SIG-M5 treated with dmso at 0.1 percent for 504 hours (cell line): ENCODE measurements around the gene DDX20.

ENCODE experiments used
- DNase-seq: peaks from one replicate; lab custom pipeline; 2025; ENCODE audit not compliant: unreplicated experiment; lab: John Stamatoyannopoulos, UW

Gene DDX20, protein sequence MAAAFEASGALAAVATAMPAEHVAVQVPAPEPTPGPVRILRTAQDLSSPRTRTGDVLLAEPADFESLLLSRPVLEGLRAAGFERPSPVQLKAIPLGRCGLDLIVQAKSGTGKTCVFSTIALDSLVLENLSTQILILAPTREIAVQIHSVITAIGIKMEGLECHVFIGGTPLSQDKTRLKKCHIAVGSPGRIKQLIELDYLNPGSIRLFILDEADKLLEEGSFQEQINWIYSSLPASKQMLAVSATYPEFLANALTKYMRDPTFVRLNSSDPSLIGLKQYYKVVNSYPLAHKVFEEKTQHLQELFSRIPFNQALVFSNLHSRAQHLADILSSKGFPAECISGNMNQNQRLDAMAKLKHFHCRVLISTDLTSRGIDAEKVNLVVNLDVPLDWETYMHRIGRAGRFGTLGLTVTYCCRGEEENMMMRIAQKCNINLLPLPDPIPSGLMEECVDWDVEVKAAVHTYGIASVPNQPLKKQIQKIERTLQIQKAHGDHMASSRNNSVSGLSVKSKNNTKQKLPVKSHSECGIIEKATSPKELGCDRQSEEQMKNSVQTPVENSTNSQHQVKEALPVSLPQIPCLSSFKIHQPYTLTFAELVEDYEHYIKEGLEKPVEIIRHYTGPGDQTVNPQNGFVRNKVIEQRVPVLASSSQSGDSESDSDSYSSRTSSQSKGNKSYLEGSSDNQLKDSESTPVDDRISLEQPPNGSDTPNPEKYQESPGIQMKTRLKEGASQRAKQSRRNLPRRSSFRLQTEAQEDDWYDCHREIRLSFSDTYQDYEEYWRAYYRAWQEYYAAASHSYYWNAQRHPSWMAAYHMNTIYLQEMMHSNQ

DNA sequence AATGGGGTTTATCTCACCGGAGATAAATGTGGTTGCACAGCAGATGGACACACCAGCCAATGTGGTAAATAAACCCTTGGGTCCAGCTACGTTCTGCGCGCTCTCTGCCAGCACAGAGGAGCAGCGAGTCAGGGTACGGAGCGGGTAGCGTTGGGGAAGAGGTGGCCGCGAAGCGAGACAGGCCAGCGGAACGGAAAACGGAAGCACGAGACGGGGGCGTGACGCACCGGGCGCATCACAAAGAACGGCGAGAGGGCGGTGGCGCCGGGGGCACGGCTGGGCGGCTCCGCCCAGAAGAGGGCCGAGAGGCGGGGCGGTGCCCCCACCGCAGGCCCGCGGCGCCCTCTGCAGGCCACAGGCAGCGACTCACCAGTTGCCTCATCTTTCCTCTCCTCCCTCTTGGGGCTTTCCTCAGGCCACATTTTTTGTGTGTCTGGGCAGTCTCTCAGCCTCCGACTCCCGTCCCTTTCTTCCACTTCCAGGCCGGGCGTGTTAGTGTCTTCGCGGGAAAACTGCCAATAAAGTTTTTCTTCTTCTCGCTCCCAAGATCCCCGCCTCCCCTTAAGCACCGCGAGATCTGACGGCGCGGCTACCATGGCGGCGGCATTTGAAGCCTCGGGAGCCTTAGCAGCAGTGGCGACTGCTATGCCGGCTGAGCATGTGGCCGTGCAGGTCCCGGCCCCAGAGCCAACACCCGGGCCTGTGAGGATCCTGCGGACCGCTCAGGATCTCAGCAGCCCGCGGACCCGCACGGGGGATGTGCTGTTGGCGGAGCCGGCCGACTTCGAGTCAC is at the start of gene DDX20:
DDX20 (plus strand) TSS at position 571 of the 793 bp plus-strand sequence; CDS start at position 595, 24 bp downstream.
- peak; percentile 93 for DNase-seq

DNA sequence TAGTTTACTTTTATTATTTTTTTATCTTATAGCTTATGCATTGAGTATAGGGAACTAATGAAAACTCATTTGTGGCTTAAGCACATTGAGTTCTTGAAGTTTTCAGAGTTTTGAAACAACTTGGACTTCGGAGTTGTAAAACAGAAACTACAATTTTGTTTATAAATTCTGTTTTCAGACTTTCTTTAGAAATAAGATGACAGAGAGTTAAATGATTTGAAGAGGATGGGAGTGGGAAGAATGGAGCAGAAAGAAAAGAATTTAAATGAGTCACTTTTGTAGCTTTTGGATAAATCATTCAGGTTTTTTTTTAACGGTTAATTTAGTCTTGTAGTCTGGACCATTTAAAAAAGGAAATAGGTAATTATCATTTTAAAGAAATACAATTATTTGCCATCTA is 48.8 kb upstream of the DDX20 start:
- DNase-seq: no peak

- no peak for DNase-seq
Measured at GRCh38 chr1:111707906-111708305, 47.8 kb upstream of the DDX20 start.

GRCh38 chr1:111709986-111710385 is 45.7 kb upstream of the DDX20 start:
- no peak for DNase-seq

DNA sequence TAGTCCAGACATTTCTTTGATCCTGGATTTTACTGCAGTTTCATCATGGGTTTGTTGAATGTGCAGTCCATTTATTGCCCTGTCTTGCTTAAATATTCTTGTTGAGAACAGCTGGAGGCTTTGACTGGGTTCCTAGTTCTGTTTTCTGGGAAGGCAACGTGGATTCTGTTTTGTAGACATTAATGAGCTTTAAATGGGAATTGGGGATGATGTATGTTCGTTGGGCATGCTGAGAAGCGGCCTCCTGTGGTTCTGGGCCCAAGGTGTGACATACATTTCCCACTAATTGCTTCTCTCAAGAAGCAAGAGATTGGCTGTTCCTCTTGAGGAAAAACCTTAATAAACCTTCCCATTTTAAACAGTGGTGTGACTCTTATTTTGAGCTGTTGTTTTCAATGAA is 39.4 kb upstream of the DDX20 start:
- DNase-seq: no peak

DNA sequence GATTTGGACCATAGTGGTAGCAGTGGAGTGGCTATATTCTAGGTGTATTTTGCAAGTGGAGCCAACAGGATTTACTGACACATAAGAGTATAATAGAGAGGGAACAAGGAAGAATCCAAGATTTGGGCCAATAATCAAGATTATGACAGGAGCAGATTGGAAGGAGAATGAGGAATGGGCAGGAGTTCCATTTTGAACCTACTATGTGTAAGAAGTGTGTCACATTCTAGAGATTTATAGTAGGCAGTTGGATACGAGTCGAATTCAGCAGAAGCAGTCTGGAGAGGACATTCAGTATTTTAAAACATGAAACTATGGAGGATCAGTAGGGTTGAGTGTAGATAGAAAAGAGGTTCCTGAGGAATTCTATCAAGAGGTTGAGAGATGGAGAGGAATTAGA is 38.3 kb upstream of the DDX20 start:
- no peak for DNase-seq

- DNase-seq: no peak
Measured at GRCh38 chr1:111719135-111719534, 36.6 kb upstream of the DDX20 start.

DNA sequence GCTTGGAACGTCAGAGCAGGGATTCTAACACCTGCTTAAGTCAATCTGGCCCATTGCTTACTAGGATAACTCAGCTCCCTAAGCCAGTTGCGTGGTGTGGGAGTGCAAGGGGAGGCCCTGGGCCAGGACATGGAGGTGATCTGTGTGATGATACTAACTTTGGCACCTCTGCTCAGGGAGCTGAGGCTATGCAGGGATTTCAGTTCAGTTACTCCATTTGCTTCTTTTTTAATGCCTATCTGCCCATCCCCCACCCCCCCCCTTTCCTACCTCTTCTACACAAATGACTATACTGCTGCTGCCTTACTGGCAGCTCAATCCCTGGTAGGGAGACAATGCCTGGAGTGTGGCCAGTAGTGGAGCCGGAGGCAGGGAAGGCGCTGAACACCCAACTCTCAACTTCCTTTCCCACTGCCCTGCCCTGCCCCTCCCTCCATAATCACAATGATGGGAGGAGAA is 36.0 kb upstream of the DDX20 start:
- DNase-seq: no peak

DNA sequence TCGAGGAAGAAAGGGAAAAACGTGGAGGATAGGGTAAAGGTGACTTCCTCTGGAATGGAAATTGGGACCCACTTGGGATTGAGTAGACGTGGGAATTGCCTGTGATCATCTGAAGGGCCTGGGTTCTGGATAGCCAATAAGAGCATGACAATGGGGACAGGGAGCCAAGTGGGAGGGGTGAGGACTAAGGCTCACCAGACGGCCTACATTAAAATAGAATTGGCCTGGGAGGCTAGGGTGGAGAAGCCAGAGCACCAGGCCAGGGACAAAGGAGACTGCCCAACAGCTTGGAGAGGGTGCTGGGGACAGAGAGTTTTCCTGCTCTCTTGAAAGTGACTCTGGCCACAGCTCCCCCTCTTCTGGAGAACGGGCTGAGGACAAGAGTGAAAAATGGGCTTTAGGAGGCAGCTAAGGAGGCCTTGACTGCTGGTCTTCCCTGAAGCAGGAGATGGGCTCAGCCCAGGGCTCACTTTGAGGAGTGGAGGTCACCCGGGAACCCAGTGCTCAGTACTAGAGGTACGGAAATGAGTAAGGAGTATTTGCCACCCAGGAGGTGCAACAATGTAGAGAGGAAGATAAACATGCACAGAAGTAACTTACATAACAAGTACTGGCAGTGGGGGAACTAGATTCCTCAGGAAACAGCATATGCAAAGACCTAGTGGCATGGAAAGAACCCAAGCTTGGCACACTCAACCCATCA is 35.3 kb upstream of the DDX20 start:
- peak; percentile 9 for DNase-seq

DNA sequence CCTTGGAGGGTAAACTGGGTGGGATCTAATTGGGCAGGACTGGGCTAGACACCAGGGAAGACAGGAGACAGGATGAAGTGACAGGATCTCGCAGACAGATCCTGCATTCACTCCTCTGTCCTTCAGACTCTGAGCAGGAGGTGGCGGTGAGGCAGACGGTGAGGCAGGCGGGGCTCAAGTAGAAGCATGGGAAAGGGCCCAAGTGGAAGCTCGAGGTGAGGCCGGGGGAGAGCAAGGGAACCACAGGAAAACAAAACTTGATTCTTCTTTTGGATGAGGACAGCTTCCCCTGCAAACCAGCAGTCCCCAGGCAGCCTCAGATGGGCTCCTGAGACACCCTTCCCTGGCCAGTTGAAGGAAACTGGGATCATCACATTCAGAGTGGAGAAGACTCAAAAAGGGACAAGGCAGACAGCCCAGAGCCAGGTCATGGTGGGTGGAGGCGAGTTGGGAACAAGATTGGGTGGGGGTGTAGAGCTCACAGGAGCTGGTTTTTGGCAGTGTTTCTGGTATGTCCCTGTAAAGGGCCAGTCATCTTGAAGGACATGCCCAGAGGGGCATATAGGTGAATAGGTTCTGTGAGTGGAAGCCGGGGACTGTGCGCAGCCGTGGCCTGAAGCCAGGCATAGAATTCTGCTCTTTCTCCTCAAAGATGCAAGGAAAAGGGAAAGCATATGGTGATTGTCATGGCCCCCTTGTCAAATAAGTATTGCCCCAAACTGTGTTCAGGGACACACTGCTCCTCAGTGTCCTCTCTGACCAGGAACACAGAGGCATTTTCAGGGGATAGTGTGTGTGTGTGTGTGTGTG is 34.5 kb upstream of the DDX20 start:
- no peak for DNase-seq

- DNase-seq: no peak
Measured at GRCh38 chr1:111723091-111723806, 32.5 kb upstream of the DDX20 start.

DNA sequence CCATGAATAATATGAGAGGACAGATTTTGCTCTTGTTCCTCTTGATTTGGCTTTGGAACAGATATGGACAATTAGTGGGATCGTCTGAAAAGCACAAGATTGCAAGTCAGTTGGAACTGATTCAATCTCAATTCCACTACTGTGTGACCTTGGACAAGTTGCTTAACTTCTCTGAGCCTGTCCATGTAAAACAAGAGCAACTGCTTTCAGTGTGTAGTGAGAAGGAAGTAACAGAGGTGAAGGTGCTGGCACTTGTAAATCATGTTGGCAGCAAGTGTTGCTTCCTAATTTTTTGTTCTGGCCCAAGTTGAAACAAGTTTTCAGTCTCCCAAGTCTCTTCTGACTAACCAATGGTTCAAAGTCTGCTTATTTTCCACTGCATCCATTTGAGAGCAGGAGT is 31.8 kb upstream of the DDX20 start:
- no peak for DNase-seq

GRCh38 chr1:111725192-111725591 is 30.5 kb upstream of the DDX20 start:
- DNase-seq: no peak

DNA sequence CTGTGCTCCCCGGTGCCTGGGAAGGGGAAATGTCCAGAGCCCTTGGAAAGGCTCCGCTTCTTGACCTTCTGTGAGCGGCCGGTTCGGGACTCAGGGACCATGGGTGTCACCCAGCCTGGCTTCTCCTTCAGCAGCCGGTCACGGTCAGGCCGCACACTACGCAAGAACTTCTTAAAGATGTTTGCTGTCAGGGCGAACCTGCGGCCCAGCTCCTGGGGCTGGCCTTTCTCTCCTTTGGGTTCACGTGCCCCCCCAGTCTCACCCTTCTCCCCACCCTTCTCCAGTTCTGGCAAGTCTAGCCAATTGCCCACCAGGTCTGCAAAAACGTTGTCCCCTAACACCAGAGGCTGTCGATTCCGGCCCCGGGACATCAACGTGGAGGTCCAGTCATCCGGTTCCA is 28.6 kb upstream of the DDX20 start:
- no peak for DNase-seq

GRCh38 chr1:111729271-111729921 is 26.3 kb upstream of the DDX20 start:
- DNase-seq: no peak

GRCh38 chr1:111729946-111730681 is 25.6 kb upstream of the DDX20 start:
- no peak for DNase-seq

GRCh38 chr1:111730706-111731105 is 25.0 kb upstream of the DDX20 start:
- DNase-seq: no peak

DNA sequence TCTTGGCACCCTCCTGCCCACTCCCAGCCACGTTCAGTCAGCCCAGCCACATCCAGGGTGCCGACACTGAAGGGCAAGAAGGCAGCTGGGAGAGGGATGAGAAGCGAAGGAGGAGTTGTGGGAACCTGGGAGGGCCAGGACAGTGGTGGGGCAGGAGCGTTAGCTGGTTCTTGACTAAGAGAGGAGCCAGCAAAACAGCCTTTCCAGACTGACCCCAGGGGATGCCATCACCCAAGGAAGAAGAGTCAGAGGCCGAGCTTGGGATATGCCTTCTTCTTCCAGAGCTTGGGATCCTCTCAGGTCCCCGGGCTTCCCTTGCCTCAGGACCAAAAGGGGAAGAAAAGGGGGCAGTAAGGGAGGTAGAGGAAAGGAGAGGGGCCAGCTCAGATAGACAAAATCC is 23.7 kb upstream of the DDX20 start:
- DNase-seq: no peak
